Type B pancreatic cell (in vitro differentiated cells): ENCODE measurements around the gene MASP2. TPM values are rescaled to one million over a fixed set of nuclear protein-coding genes. Genes with fewer than 3 reads are reported as not detected.

Experiments used
- DNase-seq: peaks from one replicate; pipeline ENCODE4 v3.0.0; 2021; ENCODE audit warnings: mixed read lengths; ENCODE audit not compliant: unreplicated experiment; ENCODE audit errors: extremely low spot score
- H3K27ac Mint-ChIP-seq: 2 replicates; pipeline ENCODE4 v1.8.0; 2021; ENCODE audit warnings: mild to moderate bottlenecking, mixed read lengths
- H3K27me3 Mint-ChIP-seq: 2 replicates; pipeline ENCODE4 v1.8.0; 2021; ENCODE audit warnings: mixed read lengths
- H3K36me3 Mint-ChIP-seq: 2 replicates; pipeline ENCODE4 v1.8.0; 2021; ENCODE audit warnings: mixed read lengths
- H3K4me1 Mint-ChIP-seq: one replicate; pipeline ENCODE4 v1.8.0; 2021; ENCODE audit warnings: mixed read lengths; ENCODE audit not compliant: unreplicated experiment
- H3K4me3 Mint-ChIP-seq: 2 replicates; pipeline ENCODE4 v1.8.0; 2021; ENCODE audit warnings: mild to moderate bottlenecking, mixed read lengths
- H3K9me3 Mint-ChIP-seq: 2 replicates; pipeline ENCODE4 v1.8.0; 2021; ENCODE audit warnings: mixed read lengths
- total RNA-seq: library from RNA; stranded (reverse); gene quantifications from 2 replicates; pipeline ENCODE4 v1.2.1, GENCODE V29; 2021; ENCODE audit warnings: low replicate concordance
- TF ChIP-seq, protein P1 (sequence below): fragments of 200-600 bp; sonication (generic); conservative IDR thresholded peaks from 2 replicates; pipeline ENCODE4 v1.5.0; 2021; ENCODE audit warnings: antibody characterized with exemption, mild to moderate bottlenecking

The MASP2 gene
- total RNA-seq, 1 donor from 2014 or later, result 0.34 TPM

DNA sequence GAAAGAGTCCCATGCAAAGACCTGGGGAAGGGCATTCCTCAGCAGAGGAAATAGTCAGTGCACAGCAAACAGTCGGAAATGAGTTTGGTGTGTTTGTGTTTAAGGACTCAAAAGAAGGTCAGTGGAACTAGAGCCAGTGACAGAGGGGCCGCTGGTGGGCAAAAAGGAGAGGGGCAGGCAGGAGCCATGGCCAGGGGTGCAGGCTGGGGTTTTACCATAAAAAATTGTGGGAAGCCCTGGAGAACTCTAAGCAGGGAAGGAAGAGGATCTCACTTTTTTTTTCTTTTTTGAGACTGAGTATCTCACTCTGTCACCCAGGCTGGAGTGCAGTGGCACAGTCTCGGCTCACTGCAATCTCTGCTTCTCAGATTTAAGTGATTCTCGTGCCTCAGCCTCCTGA is 68.3 kb downstream of the MASP2 start:
- TF ChIP-seq, protein P1, sequence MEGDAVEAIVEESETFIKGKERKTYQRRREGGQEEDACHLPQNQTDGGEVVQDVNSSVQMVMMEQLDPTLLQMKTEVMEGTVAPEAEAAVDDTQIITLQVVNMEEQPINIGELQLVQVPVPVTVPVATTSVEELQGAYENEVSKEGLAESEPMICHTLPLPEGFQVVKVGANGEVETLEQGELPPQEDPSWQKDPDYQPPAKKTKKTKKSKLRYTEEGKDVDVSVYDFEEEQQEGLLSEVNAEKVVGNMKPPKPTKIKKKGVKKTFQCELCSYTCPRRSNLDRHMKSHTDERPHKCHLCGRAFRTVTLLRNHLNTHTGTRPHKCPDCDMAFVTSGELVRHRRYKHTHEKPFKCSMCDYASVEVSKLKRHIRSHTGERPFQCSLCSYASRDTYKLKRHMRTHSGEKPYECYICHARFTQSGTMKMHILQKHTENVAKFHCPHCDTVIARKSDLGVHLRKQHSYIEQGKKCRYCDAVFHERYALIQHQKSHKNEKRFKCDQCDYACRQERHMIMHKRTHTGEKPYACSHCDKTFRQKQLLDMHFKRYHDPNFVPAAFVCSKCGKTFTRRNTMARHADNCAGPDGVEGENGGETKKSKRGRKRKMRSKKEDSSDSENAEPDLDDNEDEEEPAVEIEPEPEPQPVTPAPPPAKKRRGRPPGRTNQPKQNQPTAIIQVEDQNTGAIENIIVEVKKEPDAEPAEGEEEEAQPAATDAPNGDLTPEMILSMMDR, result no peak
- peaks cover 9% of the 10 kb centered on the region for H3K4me1 Mint-ChIP-seq
- no peak overlapping the region for H3K27ac Mint-ChIP-seq
- H3K4me3 Mint-ChIP-seq, result no peak overlapping the region
- H3K27me3 Mint-ChIP-seq, result peaks cover 31% of the 10 kb centered on the region
- no peaks in the 10 kb centered on the region for H3K36me3 Mint-ChIP-seq
- H3K9me3 Mint-ChIP-seq, result no peaks in the 10 kb centered on the region
- no peak for DNase-seq

Other genes with a start within 250 kb of the MASP2 start
- 153 and 188 TPM in 2 replicates for gene TARDBP, start 34.6 kb downstream of the MASP2 start, total RNA-seq
- gene SRM, start 12.8 kb upstream of the MASP2 start, total RNA-seq, result 61.5 and 92.6 TPM in 2 replicates
- gene EXOSC10, start 52.6 kb upstream of the MASP2 start, total RNA-seq, result 63.5 and 81.8 TPM in 2 replicates
- gene ANGPTL7, start 142.1 kb upstream of the MASP2 start, total RNA-seq, result 0.70 TPM in 1 of 2 replicates, not detected in the other
- gene MTOR, start 215.3 kb upstream of the MASP2 start, total RNA-seq, result 41.5 and 53.0 TPM in 2 replicates
- 10.2 and 17.1 TPM in 2 replicates for gene UBIAD1, start 226.0 kb upstream of the MASP2 start, total RNA-seq